IMR-90 (cell line): ENCODE data around the gene GPRC5D. TPM values are rescaled to one million over a fixed set of nuclear protein-coding genes. Genes with fewer than 3 reads are reported as not detected.

Experiments used
- ATAC-seq: fragments of 200-7000 bp; cut with Tn5 transposase; 2 replicates; pipeline ENCODE4 v1.9.1; 2020; ENCODE audit warnings: low read depth, mild to moderate bottlenecking, moderate library complexity
- BruUV-seq: library from RNA; stranded (reverse); fragments of 400-500 nt; replicated peaks from 2 replicates; lab custom pipeline; 2021; lab: Mats Ljungman, UMichigan
- CTCF ChIA-PET: fragments of 300-600 bp; formaldehyde crosslinking; extraction: SDS; loops from one replicate; lab custom pipeline; 2021; ENCODE audit warnings: antibody characterized with exemption; lab: Yijun Ruan, JAX
- POLR2A ChIA-PET: fragments of 300-600 bp; sonication (Branson Sonifier 250); formaldehyde crosslinking; loops from one replicate; lab custom pipeline; 2022; ENCODE audit warnings: antibody characterized with exemption; ENCODE audit not compliant: unreplicated experiment; lab: Charles Lee
- DNase-seq: peaks from one replicate; pipeline ENCODE4 v3.0.0; 2013
- H2AFZ ChIP-seq: replicated peaks from 2 replicates; pipeline ENCODE3; 2013; ENCODE audit warnings: low read length, mild to moderate bottlenecking; ENCODE audit not compliant: poor library complexity
- H2AK5ac ChIP-seq: 2 replicates; pipeline ENCODE4 v1.6.1; 2013; ENCODE audit warnings: low read depth, low read length, inconsistent platforms
- H2AK9ac ChIP-seq: replicated peaks from 2 replicates; pipeline ENCODE3; 2013; ENCODE audit warnings: mild to moderate bottlenecking, low read depth, low read length, moderate library complexity; ENCODE audit not compliant: poor library complexity
- H2BK120ac ChIP-seq: 2 replicates; pipeline ENCODE4 v1.6.1; 2013; ENCODE audit warnings: low read depth, low read length, inconsistent platforms
- H2BK15ac ChIP-seq: 3 replicates; pipeline ENCODE4 v1.6.1; 2013; ENCODE audit warnings: low read depth, low read length, inconsistent platforms
- H2BK20ac ChIP-seq: 2 replicates; pipeline ENCODE4 v1.6.1; 2013; ENCODE audit warnings: low read depth, mild to moderate bottlenecking, inconsistent platforms, low read length, moderate library complexity
- H2BK5ac ChIP-seq: 2 replicates; pipeline ENCODE4 v1.6.1; 2013; ENCODE audit warnings: mild to moderate bottlenecking, low read depth, low read length, inconsistent platforms; ENCODE audit not compliant: poor library complexity, severe bottlenecking
- H3K14ac ChIP-seq: replicated peaks from 2 replicates; pipeline ENCODE4 v1.6.1; 2013; ENCODE audit warnings: low read depth, low read length, inconsistent platforms
- H3K18ac ChIP-seq: 2 replicates; pipeline ENCODE4 v1.6.1; 2013; ENCODE audit warnings: low read depth, low read length, control low read depth
- H3K23ac ChIP-seq: 2 replicates; pipeline ENCODE4 v1.6.1; 2013; ENCODE audit warnings: low read depth, low read length, inconsistent platforms
- H3K27ac ChIP-seq: 2 replicates; pipeline ENCODE4 v1.5.1; 2013; ENCODE audit warnings: mild to moderate bottlenecking, control low read depth, low read length; ENCODE audit not compliant: insufficient read depth
- H3K27me3 ChIP-seq: 2 replicates; pipeline ENCODE4 v1.6.1; 2013; ENCODE audit warnings: low read length; ENCODE audit not compliant: control insufficient read depth, insufficient read depth
- H3K36me3 ChIP-seq: 2 replicates; pipeline ENCODE4 v1.6.1; 2013; ENCODE audit warnings: low read length, mixed read lengths; ENCODE audit not compliant: control insufficient read depth, insufficient read depth
- H3K4ac ChIP-seq: 2 replicates; pipeline ENCODE4 v1.6.1; 2013; ENCODE audit warnings: low read depth, low read length, inconsistent platforms
- H3K4me1 ChIP-seq: 2 replicates; pipeline ENCODE4 v1.6.1; 2013; ENCODE audit warnings: low read length, mixed read lengths; ENCODE audit not compliant: control insufficient read depth, insufficient read depth
- H3K4me2 ChIP-seq: 2 replicates; pipeline ENCODE4 v1.6.1; 2013; ENCODE audit warnings: low read depth, mild to moderate bottlenecking, control low read depth, low read length, moderate library complexity
- H3K4me3 ChIP-seq: 2 replicates; pipeline ENCODE4 v1.5.1; 2013; ENCODE audit warnings: low read depth, mild to moderate bottlenecking, control low read depth, low read length, moderate library complexity; ENCODE audit not compliant: insufficient read depth
- H3K56ac ChIP-seq: 2 replicates; pipeline ENCODE4 v1.6.1; 2013; ENCODE audit warnings: low read length, inconsistent platforms; ENCODE audit not compliant: insufficient read depth; ENCODE audit errors: extremely low read depth
- H3K79me1 ChIP-seq, 2 experiments: 2 replicates each; pipeline ENCODE4 v1.6.1; 2013; ENCODE audit warnings: low read length in 2 of 2, inconsistent platforms in 1 of 2, low read depth in 1 of 2
- H3K9ac ChIP-seq: 2 replicates; pipeline ENCODE4 v1.6.1; 2013; ENCODE audit warnings: low read depth, low read length, control low read depth
- H3K9me1 ChIP-seq: 2 replicates; pipeline ENCODE4 v1.6.1; 2013; ENCODE audit warnings: low read length, inconsistent platforms; ENCODE audit not compliant: insufficient read depth
- H3K9me3 ChIP-seq: 2 replicates; pipeline ENCODE4 v1.6.1; 2013; ENCODE audit warnings: low read length; ENCODE audit not compliant: control insufficient read depth, insufficient read depth
- H4K20me1 ChIP-seq: 2 replicates; pipeline ENCODE4 v1.6.1; 2013; ENCODE audit warnings: low read length, inconsistent platforms; ENCODE audit not compliant: insufficient read depth
- H4K5ac ChIP-seq: 2 replicates; pipeline ENCODE4 v1.6.1; 2013; ENCODE audit warnings: mild to moderate bottlenecking, low read depth, low read length, control low read depth
- H4K8ac ChIP-seq, 2 experiments: 2 replicates each; pipeline ENCODE4 v1.6.1; 2013; ENCODE audit warnings: low read depth in 2 of 2, low read length in 2 of 2, control low read depth in 1 of 2, inconsistent platforms in 1 of 2
- H4K91ac ChIP-seq: 2 replicates; pipeline ENCODE4 v1.6.1; 2013; ENCODE audit warnings: low read depth, low read length, inconsistent platforms; ENCODE audit not compliant: insufficient read depth
- BHLHE40 ChIP-seq: fragments of 150-350 bp; IDR thresholded peaks from 2 replicates; pipeline ENCODE4 v1.6.1; 2016; ENCODE audit warnings: mild to moderate bottlenecking, low read depth, low read length
- CEBPB ChIP-seq: IDR thresholded peaks from 2 replicates; pipeline ENCODE4 v1.6.1; 2012; ENCODE audit warnings: low read depth, low read length, improper control_type of control experiment
- CTCF ChIP-seq: conservative IDR thresholded peaks from 2 replicates; pipeline ENCODE4 v1.5.1; 2012; ENCODE audit warnings: mild to moderate bottlenecking, low read depth, low read length, improper control_type of control experiment
- FOS ChIP-seq: fragments of 150-350 bp; IDR thresholded peaks from 2 replicates; pipeline ENCODE4 v1.6.1; 2016; ENCODE audit warnings: low read depth, low read length
- MAFK ChIP-seq: IDR thresholded peaks from 2 replicates; pipeline ENCODE4 v1.6.1; 2012; ENCODE audit warnings: low read depth, low read length, improper control_type of control experiment
- MXI1 ChIP-seq: IDR thresholded peaks from 2 replicates; pipeline ENCODE4 v1.6.1; 2012; ENCODE audit warnings: low read depth, mild to moderate bottlenecking, low read length, moderate library complexity, borderline replicate concordance
- NFE2L2 ChIP-seq: fragments of 150-350 bp; IDR thresholded peaks from 2 replicates; pipeline ENCODE4 v1.6.1; 2016; ENCODE audit warnings: low read depth, mild to moderate bottlenecking, low read length
- POLR2A ChIP-seq: IDR thresholded peaks from 2 replicates; pipeline ENCODE4 v1.6.1; 2012; ENCODE audit warnings: mild to moderate bottlenecking, low read depth, low read length
- RCOR1 ChIP-seq: IDR thresholded peaks from 2 replicates; pipeline ENCODE4 v1.6.1; 2012; ENCODE audit warnings: mild to moderate bottlenecking, low read length, improper control_type of control experiment; ENCODE audit not compliant: insufficient replicate concordance
- RFX5 ChIP-seq: IDR thresholded peaks from 2 replicates; pipeline ENCODE4 v1.8.0; 2012; ENCODE audit warnings: low read depth, mild to moderate bottlenecking, low read length, moderate library complexity
- USF2 ChIP-seq: fragments of 150-350 bp; IDR thresholded peaks from 2 replicates; pipeline ENCODE4 v1.6.1; 2017; ENCODE audit warnings: mild to moderate bottlenecking, antibody characterized with exemption, low read length, low read depth
- WGBS, 2 experiments: methylation state at CpG; one replicate each; pipeline versions ENCODE4 v1.1.5 to v1.1.7; 2013; ENCODE audit warnings: missing lambda C conversion rate in 2 of 2; ENCODE audit not compliant: insufficient read length in 1 of 2; ENCODE audit errors: extremely low coverage in 2 of 2; 5-methylcytosine and 5-hydroxymethylcytosine counted together
- dilution Hi-C: fragments of 300-500 bp; cut with HindIII; formaldehyde crosslinking; loops from one replicate; pipeline ENCODE4 v1.14.3; 2018; ENCODE audit warnings: low sequenced_read_pairs; ENCODE audit not compliant: unreplicated experiment
- in situ Hi-C: fragments of 300-500 bp; cut with MboI; formaldehyde crosslinking; loops from 3 replicates; pipeline ENCODE4 v1.14.3; 2019; ENCODE audit warnings: low sequenced_read_pairs, inconsistent platforms, mixed read lengths
- intact Hi-C: fragments of 100-400 bp; cut with micrococcal nuclease; formaldehyde crosslinking; loops from 2 replicates; pipeline ENCODE4 v1.10.0; 2022
- polyA plus RNA-seq, 3 experiments: library from polyadenylated mRNA; depleted of rRNA; stranded (reverse); fragments of >200 nt; gene quantifications; 2 replicates each; pipeline ENCODE4 v1.2.3, GENCODE V29; 2012; ENCODE audit warnings: low replicate concordance in 1 of 3
- total RNA-seq: library from RNA; depleted of rRNA; stranded (reverse); fragments of >200 nt; gene quantifications from 2 replicates; pipeline ENCODE4 v1.2.3, GENCODE V29; 2012

The GPRC5D gene
- total and polyA plus RNA-seq, 2 of the 4 experiments (the other 2 are of a cell fraction) = not detected

GRCh38 chr12:12918781-12919389 lies 33.1 kb downstream of the GPRC5D start:
- Histone ChIP-seq H2BK15ac (no peak overlapping the region), H3K36me3 (peaks cover 16% of the 10 kb centered on the region), H3K4me2 (no peak overlapping the region), H4K91ac (no peak overlapping the region), H3K9me3 (no peaks in the 10 kb centered on the region), H3K56ac (no peak overlapping the region), H3K27ac (no peak overlapping the region), H4K5ac (no peak overlapping the region), H2AFZ (no peak overlapping the region), H4K20me1 (peaks cover 7% of the 10 kb centered on the region), H3K9ac (no peak overlapping the region), H4K8ac (no peak overlapping the region), H2AK9ac (no peak overlapping the region), H3K18ac (no peak overlapping the region), H2BK20ac (no peak overlapping the region), H3K23ac (no peak overlapping the region), H3K27me3 (no peaks in the 10 kb centered on the region), H3K14ac (peak overlapping the region; percentile 14; the same call in 1 of the 2 replicates), H2AK5ac (0 out of 2 replicates have a peak overlapping the region, but pooled peaks have one; percentile 1), H2BK5ac (no peak overlapping the region), H2BK120ac (no peak overlapping the region), H3K4me1 (peaks cover 8% of the 10 kb centered on the region), H3K4me3 (no peak overlapping the region), H3K79me1 (peaks cover 15 to 32% of the 10 kb centered on the region in 2 experiments), H3K9me1 (peaks cover 8% of the 10 kb centered on the region), H3K4ac (no peak overlapping the region)
- no peak for TF ChIP-seq POLR2A
- no peak for TF ChIP-seq NFE2L2
- no peak for TF ChIP-seq MXI1
- TF ChIP-seq BHLHE40 = no peak
- no peak for TF ChIP-seq RCOR1
- TF ChIP-seq FOS = no peak
- no peak for TF ChIP-seq MAFK
- no peak for TF ChIP-seq RFX5
- TF ChIP-seq USF2 = no peak
- TF ChIP-seq CTCF = no peak
- no peak for TF ChIP-seq CEBPB
- no peak for DNase-seq
- no TSS peak for BruUV-seq
- WGBS, 2 experiments = 65% methylated on average over 4 of the region's 6 CpGs; no CpG with 5 or more reads in 1 of the 2 experiments
- in situ Hi-C loops (loop anchor here (5.0 to 25.0 kb wide), 4 partner anchors 63 to 618 kb away; no protein-coding TSS in a partner anchor), dilution Hi-C loops (no loop called here), intact Hi-C loops (loop anchor here (5.0 kb wide), 1 partner anchor 132 kb away; the partner anchor contains the start of gene APOLD1)
- ChIA-PET CTCF (interaction anchor here (0.5 to 1.3 kb wide), 3 partner anchors 20 to 64 kb away, joined by 3 to 5 read pairs (median 3); no protein-coding TSS in a partner anchor), POLR2A (no interaction called here)
- ATAC-seq = no peak
